GM23338 (cell line): ENCODE measurements around the gene AP2A2. TPM values are rescaled to one million over a fixed set of nuclear protein-coding genes. Genes with fewer than 3 reads are reported as not detected.

Source experiments
- ATAC-seq: fragments of 200-7000 bp; cut with Tn5 transposase; 3 replicates; pipeline ENCODE4 v1.9.1; 2020
- DNase-seq: peaks from one replicate; pipeline ENCODE4 v3.0.0-alpha.2; 2015; ENCODE audit warnings: low spot score
- H2AFZ ChIP-seq: fragments of 200-600 bp; sonication (generic); 2 replicates; pipeline ENCODE4 v1.8.0; 2016; ENCODE audit warnings: antibody characterized with exemption, mild to moderate bottlenecking, moderate library complexity
- H3F3A ChIP-seq: fragments of 200-600 bp; sonication (generic); replicated peaks from 2 replicates; pipeline ENCODE4 v1.8.0; 2017; ENCODE audit warnings: antibody characterized with exemption, mixed run types, low read depth
- H3K27ac ChIP-seq: fragments of 200-600 bp; sonication (generic); 2 replicates; pipeline ENCODE4 v1.6.1; 2016; ENCODE audit warnings: low read depth
- H3K27me3 ChIP-seq: fragments of 200-600 bp; sonication (generic); 2 replicates; pipeline ENCODE4 v1.8.0; 2016; ENCODE audit warnings: mild to moderate bottlenecking, mixed run types, moderate library complexity; ENCODE audit not compliant: insufficient read depth
- H3K36me3 ChIP-seq: fragments of 200-600 bp; sonication (generic); 2 replicates; pipeline ENCODE4 v1.8.0; 2016; ENCODE audit warnings: mild to moderate bottlenecking; ENCODE audit not compliant: insufficient read depth
- H3K4me1 ChIP-seq: fragments of 200-600 bp; sonication (generic); 2 replicates; pipeline ENCODE4 v1.8.0; 2016; ENCODE audit warnings: mild to moderate bottlenecking, moderate library complexity; ENCODE audit not compliant: insufficient read depth
- H3K4me2 ChIP-seq: fragments of 200-600 bp; sonication (generic); 2 replicates; pipeline ENCODE4 v1.7.1; 2017; ENCODE audit warnings: mixed run types
- H3K4me3 ChIP-seq: fragments of 200-600 bp; sonication (generic); 2 replicates; pipeline ENCODE4 v1.6.1; 2016; ENCODE audit warnings: mixed run types
- H3K79me2 ChIP-seq: fragments of 200-600 bp; sonication (generic); replicated peaks from 2 replicates; pipeline ENCODE4 v1.8.0; 2017; ENCODE audit warnings: mild to moderate bottlenecking; ENCODE audit not compliant: insufficient read depth
- H3K9me2 ChIP-seq: fragments of 200-600 bp; sonication (generic); 2 replicates; pipeline ENCODE4 v1.8.0; 2017; ENCODE audit not compliant: insufficient read depth
- H4K20me1 ChIP-seq: fragments of 200-600 bp; sonication (generic); replicated peaks from 2 replicates; pipeline ENCODE4 v1.8.0; 2017; ENCODE audit warnings: mild to moderate bottlenecking; ENCODE audit not compliant: insufficient read depth
- H3K27ac Mint-ChIP-seq: 2 replicates; pipeline ENCODE4 v1.8.0; 2020; ENCODE audit warnings: inconsistent platforms, mild to moderate bottlenecking, moderate library complexity, mixed read lengths
- H3K27me3 Mint-ChIP-seq: 3 replicates; pipeline ENCODE4 v1.8.0; 2022; ENCODE audit warnings: low read depth, mild to moderate bottlenecking, moderate library complexity, mixed read lengths, inconsistent platforms; ENCODE audit not compliant: insufficient read depth, poor library complexity
- H3K36me3 Mint-ChIP-seq: 3 replicates; pipeline ENCODE4 v1.8.0; 2021; ENCODE audit warnings: low read depth, mild to moderate bottlenecking, inconsistent platforms, moderate library complexity, mixed read lengths
- H3K4me1 Mint-ChIP-seq: 3 replicates; pipeline ENCODE4 v1.8.0; 2020; ENCODE audit warnings: mild to moderate bottlenecking, inconsistent platforms, mixed read lengths
- H3K4me3 Mint-ChIP-seq: 3 replicates; pipeline ENCODE4 v1.8.0; 2021; ENCODE audit warnings: moderate library complexity, mild to moderate bottlenecking, inconsistent platforms, mixed read lengths
- H3K9me3 Mint-ChIP-seq: 3 replicates; pipeline ENCODE4 v1.8.0; 2020; ENCODE audit warnings: moderate library complexity, mild to moderate bottlenecking, inconsistent platforms, mixed read lengths
- CREB1 ChIP-seq: fragments of 250-450 bp; sonication (Bioruptor Pico); IDR thresholded peaks from 2 replicates; pipeline ENCODE4 v1.5.0; 2020; ENCODE audit warnings: low read depth, mild to moderate bottlenecking, moderate library complexity
- EZH2 ChIP-seq: fragments of 200-600 bp; sonication (generic); IDR thresholded peaks from one replicate; pipeline ENCODE4 v1.8.0; 2017; ENCODE audit warnings: antibody characterized with exemption, mild to moderate bottlenecking, low read depth; ENCODE audit not compliant: unreplicated experiment
- EZH2phosphoT487 ChIP-seq: fragments of 200-600 bp; sonication (generic); IDR thresholded peaks from one replicate; pipeline ENCODE4 v1.8.1; 2018; ENCODE audit warnings: antibody characterized with exemption; ENCODE audit not compliant: unreplicated experiment
- JUNB ChIP-seq: IDR thresholded peaks from one replicate; pipeline ENCODE4 v1.6.1; 2016; ENCODE audit warnings: antibody characterized with exemption; ENCODE audit not compliant: unreplicated experiment
- NANOG ChIP-seq: IDR thresholded peaks from 2 replicates; pipeline ENCODE4 v1.6.1; 2016; ENCODE audit warnings: antibody characterized with exemption, borderline replicate concordance
- POLR2AphosphoS5 ChIP-seq: IDR thresholded peaks from 2 replicates; pipeline ENCODE4 v1.6.1; 2016; ENCODE audit warnings: antibody characterized with exemption, low read depth
- REST ChIP-seq: IDR thresholded peaks from one replicate; pipeline ENCODE4 v1.6.1; 2018; ENCODE audit warnings: antibody characterized with exemption; ENCODE audit not compliant: unreplicated experiment
- STAT1 ChIP-seq: IDR thresholded peaks from one replicate; pipeline ENCODE4 v1.6.1; 2016; ENCODE audit warnings: antibody characterized with exemption; ENCODE audit not compliant: unreplicated experiment
- ZNF114 ChIP-seq: fragments of 250-450 bp; sonication (Bioruptor Pico); IDR thresholded peaks from 2 replicates; pipeline ENCODE4 v1.5.0; 2020; ENCODE audit warnings: mild to moderate bottlenecking, moderate library complexity
- ZNF331 ChIP-seq: fragments of 250-450 bp; sonication (Bioruptor Pico); IDR thresholded peaks from 2 replicates; pipeline ENCODE4 v1.5.0; 2020; ENCODE audit warnings: low read depth, mild to moderate bottlenecking, moderate library complexity
- ZNF462 ChIP-seq: fragments of 250-450 bp; sonication (Bioruptor Pico); IDR thresholded peaks from 2 replicates; pipeline ENCODE4 v1.5.0; 2020; ENCODE audit warnings: mild to moderate bottlenecking, moderate library complexity
- polyA plus RNA-seq: library from polyadenylated mRNA; unstranded; fragments of >200 nt; fragmentation: Nextera tagmentation; extraction: Ambion mirVana; gene quantifications from 2 replicates; pipeline ENCODE4 v1.2.1, GENCODE V29; 2016
- total RNA-seq: library from RNA; depleted of rRNA; stranded (reverse); fragments of >200 nt; shearing (Covaris generic); gene quantifications from 2 replicates; pipeline ENCODE4 v1.2.3, GENCODE V29; 2014
- TF ChIP-seq, protein P1 (sequence below): IDR thresholded peaks from 2 replicates; pipeline ENCODE4 v1.6.1; 2016; ENCODE audit warnings: antibody characterized with exemption
- TF ChIP-seq, protein P2 (sequence below), 2 experiments: fragments of 200-600 bp in 1 of 2; sonication (generic) in 1 of 2; conservative IDR thresholded peaks; 2 replicates each; pipeline versions ENCODE4 v1.5.1 to v1.6.1; 2016 to 2017; ENCODE audit warnings: antibody characterized with exemption in 2 of 2, low read depth in 2 of 2, mild to moderate bottlenecking in 2 of 2, moderate library complexity in 1 of 2

The AP2A2 gene
- total and polyA plus RNA-seq, 2 experiments from 2014 or later, result 23.7 to 47.5 TPM

GRCh38 chr11:990101-990500, 64.4 kb downstream of the AP2A2 start:
- Histone ChIP-seq H3K4me1 (no peaks in the 10 kb centered on the region), H4K20me1 (no peaks in the 10 kb centered on the region), H3K4me2 (no peak overlapping the region), H3K27me3 (no peaks in the 10 kb centered on the region), H3F3A (no peaks in the 10 kb centered on the region), H3K36me3 (peaks cover 3% of the 10 kb centered on the region; the same call in 1 of the 2 replicates), H3K9me2 (no peaks in the 10 kb centered on the region), H2AFZ (no peak overlapping the region), H3K79me2 (no peaks in the 10 kb centered on the region), H3K27ac (no peak overlapping the region), H3K4me3 (no peak overlapping the region)
- Mint-ChIP-seq H3K27me3 (peaks cover 10% of the 10 kb centered on the region), H3K4me1 (no peaks in the 10 kb centered on the region; the same call in 2 of the 3 replicates), H3K4me3 (no peak overlapping the region), H3K36me3 (peaks cover 50% of the 10 kb centered on the region), H3K27ac (no peak overlapping the region), H3K9me3 (peaks cover 2% of the 10 kb centered on the region; the same call in 2 of the 3 replicates)
- TF ChIP-seq ZNF462 (CRISPR knock-in tag) (no peak), ZNF114 (CRISPR knock-in tag) (no peak), POLR2AphosphoS5 (no peak), REST (no peak), EZH2 (no peak), ZNF331 (CRISPR knock-in tag) (no peak), STAT1 (no peak), CREB1 (CRISPR knock-in tag) (no peak), NANOG (no peak), EZH2phosphoT487 (no peak), JUNB (no peak)
- TF ChIP-seq, protein P1, sequence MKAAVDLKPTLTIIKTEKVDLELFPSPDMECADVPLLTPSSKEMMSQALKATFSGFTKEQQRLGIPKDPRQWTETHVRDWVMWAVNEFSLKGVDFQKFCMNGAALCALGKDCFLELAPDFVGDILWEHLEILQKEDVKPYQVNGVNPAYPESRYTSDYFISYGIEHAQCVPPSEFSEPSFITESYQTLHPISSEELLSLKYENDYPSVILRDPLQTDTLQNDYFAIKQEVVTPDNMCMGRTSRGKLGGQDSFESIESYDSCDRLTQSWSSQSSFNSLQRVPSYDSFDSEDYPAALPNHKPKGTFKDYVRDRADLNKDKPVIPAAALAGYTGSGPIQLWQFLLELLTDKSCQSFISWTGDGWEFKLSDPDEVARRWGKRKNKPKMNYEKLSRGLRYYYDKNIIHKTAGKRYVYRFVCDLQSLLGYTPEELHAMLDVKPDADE, result no peak
- TF ChIP-seq, protein P2, sequence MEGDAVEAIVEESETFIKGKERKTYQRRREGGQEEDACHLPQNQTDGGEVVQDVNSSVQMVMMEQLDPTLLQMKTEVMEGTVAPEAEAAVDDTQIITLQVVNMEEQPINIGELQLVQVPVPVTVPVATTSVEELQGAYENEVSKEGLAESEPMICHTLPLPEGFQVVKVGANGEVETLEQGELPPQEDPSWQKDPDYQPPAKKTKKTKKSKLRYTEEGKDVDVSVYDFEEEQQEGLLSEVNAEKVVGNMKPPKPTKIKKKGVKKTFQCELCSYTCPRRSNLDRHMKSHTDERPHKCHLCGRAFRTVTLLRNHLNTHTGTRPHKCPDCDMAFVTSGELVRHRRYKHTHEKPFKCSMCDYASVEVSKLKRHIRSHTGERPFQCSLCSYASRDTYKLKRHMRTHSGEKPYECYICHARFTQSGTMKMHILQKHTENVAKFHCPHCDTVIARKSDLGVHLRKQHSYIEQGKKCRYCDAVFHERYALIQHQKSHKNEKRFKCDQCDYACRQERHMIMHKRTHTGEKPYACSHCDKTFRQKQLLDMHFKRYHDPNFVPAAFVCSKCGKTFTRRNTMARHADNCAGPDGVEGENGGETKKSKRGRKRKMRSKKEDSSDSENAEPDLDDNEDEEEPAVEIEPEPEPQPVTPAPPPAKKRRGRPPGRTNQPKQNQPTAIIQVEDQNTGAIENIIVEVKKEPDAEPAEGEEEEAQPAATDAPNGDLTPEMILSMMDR (conservative IDR thresholded peaks at IDR 0.05; ENCODE audit: low read depth in 2 of 2), result no peak
- ATAC-seq (no peak), DNase-seq (no peak)
